ENCODE data around the gene RDH16.

DNA sequence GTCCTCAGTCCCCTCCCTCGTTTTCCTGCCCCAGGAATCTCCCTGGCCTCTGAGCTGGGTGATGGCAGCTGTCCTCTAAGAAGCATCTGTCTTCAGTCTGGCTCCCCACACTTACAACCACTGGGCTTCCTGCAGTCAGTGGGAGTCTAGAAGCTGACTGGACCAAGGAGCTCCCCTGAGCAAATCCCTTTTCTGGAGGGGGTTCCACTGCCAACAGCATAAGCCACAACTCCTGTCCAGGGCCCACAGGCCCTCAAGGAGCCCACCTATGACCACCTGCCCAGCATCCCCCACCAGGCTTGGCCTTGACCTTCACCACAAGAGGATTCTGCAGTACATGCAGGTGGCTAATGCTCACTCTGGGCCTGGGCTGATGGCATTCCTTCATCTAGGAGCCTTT lies 4.1 kb downstream of the RDH16 start:
- TF ChIP-seq EP300 (IDR thresholded peaks at IDR 0.05) (no peak), POLR2A (IDR thresholded peaks at IDR 0.05) (no peak)
- TF ChIP-seq, protein P1, sequence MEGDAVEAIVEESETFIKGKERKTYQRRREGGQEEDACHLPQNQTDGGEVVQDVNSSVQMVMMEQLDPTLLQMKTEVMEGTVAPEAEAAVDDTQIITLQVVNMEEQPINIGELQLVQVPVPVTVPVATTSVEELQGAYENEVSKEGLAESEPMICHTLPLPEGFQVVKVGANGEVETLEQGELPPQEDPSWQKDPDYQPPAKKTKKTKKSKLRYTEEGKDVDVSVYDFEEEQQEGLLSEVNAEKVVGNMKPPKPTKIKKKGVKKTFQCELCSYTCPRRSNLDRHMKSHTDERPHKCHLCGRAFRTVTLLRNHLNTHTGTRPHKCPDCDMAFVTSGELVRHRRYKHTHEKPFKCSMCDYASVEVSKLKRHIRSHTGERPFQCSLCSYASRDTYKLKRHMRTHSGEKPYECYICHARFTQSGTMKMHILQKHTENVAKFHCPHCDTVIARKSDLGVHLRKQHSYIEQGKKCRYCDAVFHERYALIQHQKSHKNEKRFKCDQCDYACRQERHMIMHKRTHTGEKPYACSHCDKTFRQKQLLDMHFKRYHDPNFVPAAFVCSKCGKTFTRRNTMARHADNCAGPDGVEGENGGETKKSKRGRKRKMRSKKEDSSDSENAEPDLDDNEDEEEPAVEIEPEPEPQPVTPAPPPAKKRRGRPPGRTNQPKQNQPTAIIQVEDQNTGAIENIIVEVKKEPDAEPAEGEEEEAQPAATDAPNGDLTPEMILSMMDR (IDR thresholded peaks at IDR 0.05), result no peak

Measured in tibial nerve (tissue), 4 donors.